NCI-H1436 treated with DMSO at 0.1 percent for 48 hours (cell line): ENCODE measurements around the gene KIRREL3.

ENCODE experiments used
- DNase-seq: peaks from one replicate; lab custom pipeline; 2025; lab: John Stamatoyannopoulos, UW

Gene KIRREL3

GRCh38 chr11:126736682-126737572, 263.6 kb downstream of the KIRREL3 start:
- no peak for DNase-seq

DNA sequence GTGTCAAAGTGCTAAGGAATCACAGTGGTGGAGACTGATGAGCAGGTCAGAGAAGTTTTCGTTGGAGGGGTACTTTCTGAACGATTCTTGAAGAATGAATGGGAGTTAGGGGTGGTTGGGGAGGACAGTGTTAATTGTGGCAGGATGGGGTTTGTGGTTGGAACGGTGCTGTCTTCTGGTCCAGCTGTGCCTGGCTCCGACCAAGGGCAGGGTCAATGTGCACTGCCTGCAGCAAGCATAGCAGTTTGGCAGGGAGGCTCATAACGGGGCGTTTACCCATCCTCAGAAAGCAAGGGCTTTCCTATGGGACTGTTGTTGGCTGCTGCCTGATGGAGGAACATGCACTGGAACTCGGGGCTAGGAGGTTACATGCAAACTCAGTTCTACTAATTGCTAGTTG, 265.8 kb downstream of the KIRREL3 start:
- no peak for DNase-seq

DNA sequence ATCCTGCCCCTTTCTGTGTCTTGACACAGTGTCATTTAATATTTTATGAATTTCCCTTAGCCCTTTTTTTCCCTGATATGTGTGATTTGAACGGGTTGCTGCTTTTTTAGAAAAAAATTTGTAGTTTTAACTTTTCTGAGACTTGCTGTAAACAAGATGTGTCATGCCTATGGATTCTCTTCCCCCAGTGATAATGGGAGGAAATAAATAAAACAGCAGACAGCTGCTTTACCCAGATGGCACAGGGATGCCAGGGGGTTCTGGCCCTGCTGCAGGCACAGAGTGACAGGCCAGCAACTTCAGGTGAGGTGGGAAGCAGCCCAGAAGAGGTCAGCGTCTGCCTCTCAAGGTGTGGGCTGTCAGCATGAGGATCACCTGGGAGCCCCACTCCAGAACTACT, 266.9 kb downstream of the KIRREL3 start:
- DNase-seq = no peak

- DNase-seq = no peak
Measured at GRCh38 chr11:126732981-126733380, 267.6 kb downstream of the KIRREL3 start.

GRCh38 chr11:126731576-126732142, 268.9 kb downstream of the KIRREL3 start:
- no peak for DNase-seq

- no peak for DNase-seq
Measured at GRCh38 chr11:126727381-126727780, 273.2 kb downstream of the KIRREL3 start.

DNA sequence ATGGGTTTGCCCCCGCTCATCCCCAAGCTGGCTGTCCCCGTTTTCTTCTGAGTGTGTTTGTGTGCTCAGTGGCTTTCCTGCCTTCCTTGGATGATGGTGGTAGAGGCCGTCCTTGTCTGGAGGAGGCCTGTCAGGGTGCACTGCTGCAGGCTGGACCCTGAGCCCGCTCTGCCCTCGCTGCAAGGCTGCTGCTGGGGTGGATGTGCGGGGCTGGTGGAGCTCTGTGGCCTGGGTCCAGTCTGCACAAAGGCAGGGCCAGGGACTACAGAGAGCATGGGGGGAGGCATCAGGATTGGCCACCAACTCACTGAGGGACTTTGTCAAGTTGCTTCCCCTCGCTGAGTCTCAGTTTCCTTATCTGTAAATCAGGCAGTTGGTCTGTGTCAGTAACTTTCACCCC, 275.0 kb downstream of the KIRREL3 start:
- no peak for DNase-seq

- DNase-seq = no peak
Measured at GRCh38 chr11:126725043-126725442, 275.5 kb downstream of the KIRREL3 start.

DNA sequence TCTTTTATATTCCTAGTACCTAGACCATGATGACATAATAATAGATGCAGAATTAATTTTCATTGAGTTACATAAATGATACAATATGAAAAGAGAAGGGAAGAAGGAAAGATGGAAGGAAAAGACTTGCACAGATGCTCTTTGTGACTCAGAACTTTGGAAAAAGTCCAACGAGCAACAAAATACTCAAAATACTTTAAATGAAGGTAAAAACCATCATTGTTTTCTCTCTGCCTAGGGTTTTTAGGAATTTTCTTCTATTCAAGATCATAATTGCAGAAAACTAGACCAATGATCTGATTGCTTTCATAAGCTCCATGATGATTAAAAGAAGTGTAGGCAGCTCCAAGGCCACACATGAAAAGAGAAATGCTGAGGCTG, 276.9 kb downstream of the KIRREL3 start:
- no peak for DNase-seq

DNA sequence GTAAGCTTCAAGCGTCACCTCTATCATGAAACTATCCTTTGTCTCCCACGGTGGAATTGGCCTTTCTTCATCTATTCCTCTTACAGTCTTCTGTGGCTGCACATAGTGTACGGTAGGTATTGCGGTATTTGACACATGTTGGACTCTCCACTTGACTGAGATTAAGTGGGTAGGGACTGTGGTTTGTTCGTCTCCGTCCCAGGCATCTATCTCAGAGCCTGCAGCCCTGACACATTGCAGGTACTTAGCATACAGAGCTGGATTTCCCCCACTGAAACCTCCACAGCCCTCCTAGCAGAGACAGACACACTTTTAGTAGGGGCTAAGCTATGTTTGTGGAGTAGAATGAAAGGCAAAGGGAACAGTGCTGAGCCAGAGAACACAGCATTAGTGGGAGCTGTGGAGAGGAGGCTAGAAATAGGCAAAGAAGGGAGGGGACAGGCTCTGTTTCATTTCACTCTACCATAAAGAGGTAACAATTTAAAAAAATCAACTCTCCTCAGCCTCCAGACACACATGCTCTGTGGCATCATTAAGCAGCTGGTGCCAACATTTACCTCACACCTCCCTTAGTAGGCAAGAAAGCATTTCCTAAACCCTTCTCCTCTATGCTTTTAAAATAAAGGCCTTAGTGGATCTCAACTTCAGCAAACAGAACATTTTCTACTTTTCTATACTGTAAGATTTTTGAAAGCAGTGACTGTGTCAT, 277.5 kb downstream of the KIRREL3 start:
- no peak for DNase-seq

- DNase-seq = no peak
Measured at GRCh38 chr11:126722006-126722736, 278.4 kb downstream of the KIRREL3 start.

DNA sequence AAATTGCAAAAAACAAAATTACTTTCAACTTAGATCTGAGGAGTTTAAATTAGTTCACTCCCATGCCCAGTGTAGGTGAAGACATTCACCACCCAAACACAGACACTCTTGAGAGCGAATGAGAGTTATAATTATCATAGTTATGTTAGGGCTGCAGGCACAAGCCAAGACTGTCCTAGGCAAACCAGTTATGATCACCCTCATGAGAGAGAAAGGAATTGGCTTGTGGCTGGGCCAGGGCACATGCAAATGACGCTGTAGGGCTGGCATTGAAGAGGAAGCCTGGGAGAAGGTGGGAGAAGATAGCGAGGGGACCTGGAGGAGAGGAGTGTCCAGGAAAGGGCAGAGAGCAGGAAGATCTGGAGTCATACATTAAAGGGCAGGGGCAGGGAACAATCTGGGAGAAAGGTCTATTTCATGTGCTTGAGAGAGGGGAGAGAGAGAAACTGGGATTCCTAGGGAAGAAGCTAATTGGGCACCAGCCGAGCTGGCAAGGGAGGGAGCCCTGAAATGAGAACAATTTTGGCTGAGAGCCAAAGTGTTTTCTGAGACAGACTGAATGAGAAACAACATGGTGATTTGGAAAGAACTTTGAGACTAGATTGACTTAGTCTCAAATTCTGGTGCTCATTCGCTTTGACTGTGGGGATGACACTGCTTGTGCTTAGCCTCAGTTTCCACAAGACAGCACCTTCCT, 279.9 kb downstream of the KIRREL3 start:
- DNase-seq = no peak

- DNase-seq = no peak
Measured at GRCh38 chr11:126719740-126720139, 280.8 kb downstream of the KIRREL3 start.

GRCh38 chr11:126718276-126718675, 282.3 kb downstream of the KIRREL3 start:
- no peak for DNase-seq

- DNase-seq = no peak
Measured at GRCh38 chr11:126716456-126717083, 284.0 kb downstream of the KIRREL3 start.

GRCh38 chr11:126713806-126714205, 286.8 kb downstream of the KIRREL3 start:
- DNase-seq = no peak

DNA sequence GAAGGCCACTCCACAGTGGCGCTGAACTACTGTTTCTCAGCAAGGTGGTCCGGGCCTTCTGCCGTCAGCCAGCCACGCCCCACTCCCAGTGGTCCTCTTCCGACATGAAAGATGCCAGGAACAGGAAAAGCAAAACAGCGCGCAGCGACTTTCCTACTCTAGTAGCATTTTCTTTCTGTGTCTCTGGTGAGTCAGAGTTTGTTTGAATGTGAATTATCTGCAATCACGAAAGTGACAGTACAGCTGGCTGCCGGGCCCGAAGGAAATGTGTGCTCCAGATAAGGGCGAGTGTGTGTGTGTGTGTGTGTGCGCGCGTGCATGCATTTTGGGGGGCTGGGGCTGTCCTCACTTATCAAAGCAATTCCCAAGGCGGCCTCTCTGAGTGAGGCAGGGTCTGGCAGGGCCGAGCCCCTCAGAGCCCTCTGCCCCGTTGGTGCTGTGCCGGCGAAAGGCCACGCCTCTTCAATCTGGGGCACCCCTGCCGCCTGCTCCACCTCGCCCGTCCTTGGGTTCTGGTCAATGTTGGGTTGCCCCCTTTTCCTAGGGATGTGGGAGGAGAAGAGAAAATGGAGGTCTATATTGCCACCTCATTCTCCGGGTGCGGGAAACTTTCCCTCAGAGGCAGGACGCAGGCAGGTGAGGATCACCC, 288.5 kb downstream of the KIRREL3 start:
- DNase-seq = no peak

- no peak for DNase-seq
Measured at GRCh38 chr11:126710804-126711399, 289.7 kb downstream of the KIRREL3 start.

DNA sequence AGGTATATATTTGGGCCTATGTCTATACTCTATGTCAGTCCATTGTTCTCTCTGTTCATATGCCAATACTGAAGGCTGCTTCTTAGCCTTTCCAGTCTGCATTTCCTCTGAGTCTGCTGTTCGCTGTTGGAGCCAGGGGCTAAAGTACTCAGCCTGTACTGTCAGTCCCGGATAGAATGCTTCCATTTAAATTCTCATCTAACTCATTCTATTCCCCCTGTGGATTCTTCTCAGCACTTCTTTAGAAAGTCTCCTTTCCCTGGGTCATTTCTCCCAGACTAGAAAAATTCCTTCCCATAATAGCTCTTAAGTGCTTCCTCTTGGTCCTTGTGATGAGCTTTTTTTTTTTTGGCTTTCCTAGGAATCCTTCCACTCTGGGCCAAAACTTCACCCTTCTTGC, 293.1 kb downstream of the KIRREL3 start:
- DNase-seq = no peak

DNA sequence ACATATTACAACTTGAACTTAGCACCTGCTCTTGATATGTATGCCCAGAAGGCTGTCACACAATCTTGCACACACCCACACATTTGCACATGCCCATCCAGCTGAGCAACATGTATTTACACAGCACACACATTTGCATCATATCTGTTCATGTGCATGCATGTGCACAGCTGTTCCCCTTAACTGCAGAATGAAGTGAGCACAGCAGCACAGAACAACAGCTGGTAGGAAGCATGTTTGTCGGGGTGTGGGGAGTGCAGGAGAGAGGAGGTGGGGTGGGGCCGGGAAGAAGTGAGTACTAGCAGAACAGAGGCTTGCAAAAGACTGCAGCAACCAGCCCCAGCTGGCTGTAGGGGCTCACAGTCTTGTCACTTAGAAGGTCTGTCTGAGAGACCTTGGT, 296.5 kb downstream of the KIRREL3 start:
- DNase-seq = no peak
